Measurements from ENCODE around the gene TMTC2.
"Not testable (repeated sequence)": the region's sequence is repeated elsewhere in the genome, so short reads cannot be mapped to it uniquely, and the experiment has no call there.

The TMTC2 gene

DNA sequence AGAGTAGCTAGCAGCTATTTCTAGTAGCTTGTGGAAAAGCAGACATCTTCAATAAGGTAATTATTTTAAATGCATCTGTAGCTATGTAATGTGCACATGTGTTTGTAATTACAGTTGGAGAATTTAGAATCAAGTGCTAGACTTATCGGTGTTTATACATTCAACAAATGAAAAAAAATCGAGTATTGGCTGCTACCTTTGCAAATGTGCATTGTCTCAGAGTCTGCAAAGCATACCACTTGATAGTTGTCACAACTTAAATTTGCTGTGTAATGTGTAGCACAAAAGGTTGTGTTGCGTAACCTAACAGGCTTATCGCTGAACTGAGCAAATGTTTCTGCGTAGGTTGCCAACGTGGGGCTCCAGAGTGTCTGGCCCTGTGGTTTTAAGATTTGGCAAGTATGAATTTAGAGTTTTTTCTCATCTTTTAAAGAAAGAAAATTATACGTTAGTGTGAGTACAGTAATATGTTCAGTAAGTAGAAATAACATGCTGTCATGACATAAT, 44.3 kb downstream of the TMTC2 start:
- no peak for FAIRE-seq

DNA sequence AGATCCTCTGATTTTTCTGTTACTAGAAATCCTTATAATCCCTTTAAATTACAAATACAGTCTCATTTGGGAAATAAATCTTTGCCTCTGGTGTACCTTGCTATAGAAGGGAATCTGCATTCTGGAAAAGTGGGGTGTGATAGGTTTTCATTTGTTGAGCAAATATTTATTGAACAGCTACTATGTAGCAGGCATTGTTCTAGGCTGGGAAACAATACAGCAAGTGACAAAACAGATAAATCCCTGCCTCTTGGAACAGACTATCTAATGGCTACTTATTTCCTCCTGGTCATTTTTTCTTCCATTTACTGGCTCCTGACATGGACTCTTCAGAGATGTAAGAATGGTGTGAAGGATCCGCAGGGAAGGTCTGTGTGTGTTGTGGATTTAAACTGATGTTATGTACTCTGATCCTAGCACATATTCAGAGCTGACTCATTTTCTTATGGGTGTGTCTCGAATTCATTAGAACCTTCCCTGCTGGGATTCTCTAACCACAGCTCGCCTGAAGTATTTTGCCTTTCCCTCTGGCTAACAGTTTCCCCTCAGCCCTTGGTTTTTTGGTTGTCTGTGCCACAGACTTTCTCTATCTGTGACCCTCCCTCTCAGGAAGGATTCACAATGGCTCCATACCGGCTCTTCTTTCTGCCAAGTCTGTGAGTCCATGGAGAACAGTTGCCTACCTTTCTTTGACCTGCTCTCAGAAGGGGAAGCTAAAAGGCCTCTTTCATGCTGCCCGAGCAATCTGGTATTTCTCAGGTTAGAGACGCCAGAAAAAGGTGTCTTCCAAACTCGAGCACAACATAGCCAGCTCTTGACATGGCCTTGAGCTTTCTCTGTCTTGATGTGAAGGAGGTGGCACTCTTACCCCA, 53.7 kb downstream of the TMTC2 start:
- FAIRE-seq: no peak

DNA sequence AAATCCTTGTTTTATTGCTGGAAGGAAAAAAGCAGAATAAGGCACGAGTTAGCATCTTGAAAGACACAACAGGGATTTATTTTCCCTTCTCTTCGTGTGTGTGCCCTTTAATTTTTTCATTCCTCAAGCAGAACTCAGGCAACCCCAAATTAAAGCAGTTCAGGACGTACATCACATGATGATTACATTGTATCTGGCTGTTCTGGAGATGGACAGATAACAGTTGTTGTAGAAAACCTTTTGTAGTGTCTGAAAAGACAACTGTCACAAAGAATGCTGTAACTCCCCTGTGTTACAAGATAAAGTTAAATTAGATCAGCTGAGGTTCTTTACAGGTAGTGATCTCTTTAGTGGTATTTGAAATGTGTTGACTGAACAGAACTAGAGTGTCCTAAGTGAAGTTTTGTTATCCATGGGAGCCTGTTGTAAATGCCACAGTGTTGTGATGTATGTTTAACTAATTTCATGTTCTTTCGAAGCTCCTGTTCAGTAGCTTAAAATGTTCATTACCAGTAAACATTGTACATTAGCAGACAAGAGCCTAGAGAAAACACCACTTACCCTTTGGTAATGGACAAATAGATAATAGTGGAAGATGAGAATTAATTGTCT, 58.5 kb downstream of the TMTC2 start:
- FAIRE-seq: peak; percentile 83

DNA sequence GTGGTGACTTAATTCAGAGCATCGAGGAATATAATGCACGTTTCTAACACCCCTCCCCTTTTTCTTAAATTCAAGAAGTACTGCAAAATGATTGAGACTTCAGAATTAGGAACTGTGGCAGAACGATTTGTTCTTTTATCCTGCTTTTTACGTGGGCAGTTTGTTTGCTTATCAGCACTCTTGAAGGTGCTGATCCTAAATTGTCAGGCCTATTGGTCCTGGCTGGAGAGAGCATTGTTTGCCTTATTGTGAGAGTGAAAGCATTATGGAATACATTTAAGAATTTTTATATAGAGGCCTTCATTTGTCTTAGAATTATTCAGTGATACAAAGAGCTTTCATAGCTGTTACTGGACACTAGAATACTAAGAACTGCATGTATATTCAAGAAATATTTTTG, 59.1 kb downstream of the TMTC2 start:
- no peak for FAIRE-seq

DNA sequence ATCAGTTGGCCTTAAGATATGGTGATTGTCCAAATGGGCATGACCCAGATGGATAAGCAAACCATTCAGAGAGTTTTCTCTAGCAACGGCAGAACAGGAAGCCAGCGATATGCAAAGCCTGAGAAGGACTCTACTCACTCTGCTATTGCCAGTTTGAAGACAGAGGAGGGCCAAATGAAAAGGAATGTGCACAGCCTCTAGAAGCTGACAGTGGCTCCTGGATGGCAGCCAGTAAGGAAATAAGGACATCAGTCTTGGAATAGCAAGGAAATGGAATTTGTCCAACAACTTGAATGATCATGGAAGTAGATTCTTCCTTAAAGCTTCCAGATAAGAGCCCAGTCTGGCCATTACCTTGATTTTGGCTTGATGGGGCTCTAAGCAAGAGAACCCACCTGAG, 60.0 kb downstream of the TMTC2 start:
- FAIRE-seq: no peak

DNA sequence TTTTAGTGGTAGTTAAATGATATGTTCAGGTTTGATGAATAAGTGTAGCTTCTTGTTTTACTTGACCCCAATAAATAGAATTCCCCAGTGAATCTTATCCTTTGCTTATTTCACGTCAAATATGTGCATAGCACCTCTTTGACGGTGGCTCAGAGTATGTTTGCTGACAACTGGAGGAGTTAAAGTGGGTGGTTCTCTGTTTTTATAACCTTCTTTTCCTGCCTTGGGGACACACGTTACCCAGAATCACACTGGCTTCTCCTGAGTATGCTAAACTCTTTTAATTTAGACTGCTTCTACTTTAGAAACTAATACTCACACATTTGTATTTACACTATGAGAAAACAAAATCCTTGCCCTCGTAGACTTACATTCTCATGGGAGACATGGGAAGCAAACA, 62.3 kb downstream of the TMTC2 start:
- no peak for FAIRE-seq

DNA sequence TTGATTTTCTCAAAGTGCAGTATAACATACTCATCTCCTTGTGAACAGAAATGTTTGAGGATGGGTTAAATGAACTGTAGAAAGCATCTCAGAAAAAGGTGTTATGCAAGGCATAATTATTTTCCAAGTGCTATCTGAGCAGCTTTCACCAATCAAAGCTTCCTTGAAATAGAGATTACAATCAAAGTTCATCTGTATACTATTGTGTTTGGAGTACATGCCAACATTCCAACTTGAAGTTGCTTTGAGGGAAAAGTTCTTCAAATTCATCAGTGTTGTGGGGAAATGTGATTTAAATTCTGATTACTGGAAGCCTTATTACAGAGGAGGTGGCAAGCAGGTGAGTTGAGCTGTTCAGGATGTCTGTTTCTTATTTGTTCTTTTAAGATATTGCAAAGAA, 68.2 kb downstream of the TMTC2 start:
- FAIRE-seq: no peak

DNA sequence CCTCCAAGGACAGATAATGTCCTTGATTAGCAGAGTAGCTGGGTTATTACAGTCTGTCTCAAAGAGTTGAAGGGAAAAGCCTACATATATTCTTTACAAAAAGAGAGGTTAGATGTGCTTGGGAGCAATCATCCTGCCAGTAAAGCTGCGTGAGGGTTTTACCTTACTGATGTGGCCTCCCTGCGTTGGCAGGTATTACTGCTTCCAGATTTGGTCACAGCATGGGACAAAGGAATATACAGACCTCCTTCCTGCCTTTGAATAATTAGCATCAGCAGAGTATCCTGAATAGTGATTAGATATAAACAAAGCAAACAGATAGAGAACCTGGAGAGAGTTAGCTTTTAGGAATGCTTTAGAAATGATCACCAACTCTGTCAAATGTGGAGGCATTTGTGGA, 69.6 kb downstream of the TMTC2 start:
- FAIRE-seq: no peak

DNA sequence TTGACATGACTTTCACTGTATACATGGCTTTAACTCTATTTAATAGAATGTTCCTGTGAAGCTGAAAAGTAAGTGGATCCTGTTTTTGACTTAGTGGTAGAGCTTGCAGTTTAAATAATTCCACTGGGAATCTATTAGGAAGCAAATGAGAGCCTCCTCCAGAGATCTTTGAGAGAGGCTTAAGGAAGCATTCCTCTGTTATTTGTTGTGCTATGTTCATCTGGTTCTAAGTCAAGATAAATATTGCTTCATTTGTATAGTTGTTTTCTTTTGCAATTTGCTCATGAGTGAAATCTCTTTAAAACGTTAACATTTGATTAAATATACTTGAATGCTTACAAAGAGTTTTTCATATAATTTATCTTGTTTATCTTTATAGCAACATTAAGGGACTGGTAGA, 70.4 kb downstream of the TMTC2 start:
- FAIRE-seq: no peak

DNA sequence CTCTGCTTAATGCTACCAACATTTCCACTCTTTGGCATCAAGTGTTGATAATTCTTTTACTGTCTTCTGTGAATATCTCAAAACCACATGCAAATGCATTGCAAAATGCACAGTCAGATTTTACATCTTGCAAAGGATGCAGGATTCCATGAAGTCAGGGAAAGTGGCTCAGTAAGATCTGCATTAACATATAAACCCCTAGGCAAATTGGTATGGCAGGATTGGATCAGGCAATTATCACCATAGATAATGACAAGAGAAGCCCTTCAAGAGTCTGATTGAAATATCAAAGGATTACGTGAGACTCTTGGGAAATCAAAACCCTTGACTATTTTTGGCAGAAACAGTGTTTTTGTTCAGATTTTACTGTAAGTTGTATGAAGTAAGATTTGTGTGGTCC, 71.0 kb downstream of the TMTC2 start:
- no peak for FAIRE-seq

DNA sequence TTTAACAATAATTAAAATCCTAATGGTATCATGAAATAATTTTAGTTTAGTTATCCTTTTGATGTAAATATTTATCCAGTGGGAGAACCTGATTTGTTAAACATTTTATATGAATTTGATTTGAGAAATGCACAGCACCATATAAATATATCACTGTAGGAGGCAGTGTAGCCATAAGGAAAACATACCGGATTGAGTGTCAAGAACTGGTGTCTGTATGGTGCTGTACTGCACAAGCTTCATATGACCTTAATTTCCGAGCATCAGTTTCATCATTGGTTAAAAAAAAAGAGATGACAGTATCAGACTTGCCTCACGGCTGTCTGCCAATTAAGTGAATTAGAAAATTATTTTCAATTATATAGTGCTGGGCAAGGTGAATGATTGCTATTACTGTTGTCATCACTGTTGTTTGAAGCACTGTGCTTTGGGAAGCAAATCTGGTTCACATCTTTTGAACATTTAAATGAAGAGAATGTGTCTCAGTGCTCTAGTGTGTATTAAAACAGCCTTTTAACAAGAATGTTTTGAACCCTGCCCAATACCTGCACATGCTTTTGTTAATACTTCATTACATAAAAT, 72.1 kb downstream of the TMTC2 start:
- FAIRE-seq: no peak

DNA sequence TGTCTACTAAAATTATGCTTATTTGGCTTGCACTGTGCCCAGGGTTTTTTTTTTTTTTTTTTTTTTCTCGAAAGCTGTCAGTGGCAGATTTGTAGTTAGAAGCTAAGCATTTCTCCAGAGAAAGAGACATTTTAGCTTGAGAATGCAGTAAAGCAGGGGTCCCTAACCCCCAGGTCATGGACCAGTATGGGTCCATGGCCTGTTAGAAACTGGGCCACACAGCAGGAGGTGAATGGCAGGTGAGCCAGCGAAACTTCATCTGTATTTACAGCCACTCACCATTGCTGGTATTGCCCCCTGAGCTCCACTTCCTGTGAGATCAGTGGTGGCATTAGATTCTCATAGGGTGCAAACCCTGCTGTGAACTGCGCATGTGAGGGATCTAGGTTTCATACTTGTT, 73.7 kb downstream of the TMTC2 start:
- no peak for FAIRE-seq

DNA sequence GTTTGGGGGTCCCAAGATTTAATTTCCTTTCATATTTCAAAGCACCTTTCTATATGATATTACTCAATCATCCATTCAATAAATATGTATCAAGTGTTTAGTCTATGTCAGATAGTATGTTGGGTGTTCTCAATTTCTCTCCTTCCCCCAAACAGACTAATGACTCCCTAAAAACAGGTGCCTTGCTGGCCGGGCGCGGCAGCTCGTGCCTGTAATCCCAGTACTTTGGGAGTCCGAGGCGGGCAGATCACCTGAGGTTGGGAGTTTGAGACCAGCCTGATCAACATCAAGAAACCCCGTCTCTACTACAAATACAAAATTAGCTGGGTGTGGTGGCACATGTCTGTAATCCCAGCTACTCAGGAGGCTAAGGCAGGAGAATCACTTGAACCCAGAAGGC, 78.5 kb downstream of the TMTC2 start:
- not testable (repeated sequence) for FAIRE-seq

DNA sequence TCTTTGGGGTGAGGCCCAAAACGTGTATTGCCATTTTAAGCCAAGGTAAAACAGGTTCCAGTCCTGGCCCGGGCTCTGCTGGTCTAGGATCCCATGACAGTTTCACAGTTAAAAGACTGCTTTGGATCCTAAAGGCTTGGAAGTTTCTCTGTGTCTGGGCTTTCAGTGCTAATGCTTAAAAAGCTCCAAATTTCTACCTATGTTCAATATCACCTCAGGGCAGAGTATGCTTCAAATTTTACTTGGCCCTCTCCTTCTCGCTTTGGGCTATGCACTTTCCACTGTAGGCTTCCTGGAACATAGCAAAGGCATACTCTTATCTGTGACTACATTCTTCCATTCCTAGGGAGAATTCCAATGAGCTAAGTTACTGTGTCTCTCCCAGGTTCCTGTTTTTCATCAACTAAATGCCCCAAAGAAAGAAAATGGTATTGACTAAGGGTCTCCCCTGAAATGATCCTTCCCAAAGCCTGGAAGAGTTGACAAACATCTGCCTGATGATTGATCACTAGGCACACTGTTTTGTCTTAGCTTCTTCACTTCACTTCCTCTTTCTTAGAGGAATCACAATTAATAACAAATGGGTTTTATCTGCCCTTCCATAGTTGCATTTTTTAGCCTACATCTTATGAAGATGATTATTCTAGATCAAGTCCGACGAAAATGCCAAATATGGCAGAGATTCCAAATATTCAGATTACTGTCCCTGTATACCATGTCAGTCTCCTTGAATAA, 79.4 kb downstream of the TMTC2 start:
- no peak for FAIRE-seq

DNA sequence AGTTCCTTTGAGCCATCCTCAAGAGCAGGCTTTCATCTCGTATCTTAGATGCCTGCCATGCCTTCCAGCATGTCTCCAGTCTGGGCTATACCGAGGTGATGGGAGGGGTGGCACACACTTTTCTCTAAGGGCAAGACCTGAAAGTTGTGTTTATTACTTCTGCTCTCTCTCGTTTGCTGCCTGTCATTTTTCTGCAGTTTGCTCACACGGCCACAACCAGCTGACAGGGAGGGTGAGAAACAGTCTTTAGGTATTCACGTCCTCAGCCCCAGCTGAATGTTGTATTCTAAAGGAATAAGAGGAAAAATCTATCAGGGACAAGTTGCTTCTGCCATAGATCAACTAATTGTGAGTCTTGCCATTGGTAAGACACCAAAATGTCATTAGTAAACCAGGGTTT, 88.0 kb downstream of the TMTC2 start:
- FAIRE-seq: no peak

DNA sequence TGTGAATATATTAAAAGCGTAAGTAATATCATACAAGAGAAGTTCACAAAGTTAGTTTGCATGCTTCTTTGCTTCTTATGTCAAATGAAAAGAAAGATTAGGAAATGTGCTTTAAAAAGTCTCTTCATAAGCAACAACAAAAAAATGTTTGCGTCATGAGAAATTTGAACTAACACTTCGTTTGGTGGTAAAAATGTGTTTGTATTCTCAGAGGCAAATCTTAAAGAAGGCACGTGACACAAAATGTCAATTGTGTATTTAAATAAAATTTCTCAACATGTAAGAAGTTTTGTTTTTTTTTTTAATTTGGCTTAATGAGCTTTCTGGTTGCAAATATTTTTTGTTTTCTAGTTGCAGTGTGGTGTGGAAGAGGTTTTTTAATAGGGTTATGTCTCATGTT, 93.8 kb downstream of the TMTC2 start:
- FAIRE-seq: no peak

DNA sequence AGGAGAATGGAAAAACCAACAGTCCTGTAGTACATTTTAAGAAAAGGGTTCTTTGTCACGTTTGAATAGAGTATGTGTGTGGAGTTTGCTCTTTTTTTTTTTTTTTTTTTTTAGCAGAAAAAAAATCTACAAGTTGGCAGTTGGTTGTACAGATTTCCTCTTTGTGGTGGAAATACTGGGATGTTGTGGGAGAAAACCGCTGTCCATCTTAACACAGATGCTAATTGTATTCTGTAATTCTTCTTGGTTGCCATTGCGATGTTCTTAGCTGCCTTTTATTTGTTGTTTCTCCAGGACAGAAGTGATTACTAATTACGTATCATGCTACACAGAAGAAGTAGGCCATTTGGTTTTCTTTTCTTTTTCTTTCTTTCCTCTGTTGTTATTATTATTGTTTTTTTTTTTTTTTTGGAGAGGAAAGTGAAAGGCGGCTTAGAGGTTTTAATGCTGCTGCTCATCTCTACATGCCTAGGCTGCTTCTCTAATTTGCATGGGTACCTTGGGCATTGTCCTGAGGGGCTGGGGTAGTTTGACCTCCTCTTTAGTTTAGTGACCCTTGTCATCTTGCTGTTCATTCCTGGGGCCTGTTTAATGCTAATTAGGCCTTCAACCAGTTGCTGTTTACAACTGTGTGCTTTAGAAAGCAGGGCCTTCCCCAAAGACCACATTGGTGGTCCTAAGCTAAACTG, 94.7 kb downstream of the TMTC2 start:
- no peak for FAIRE-seq

DNA sequence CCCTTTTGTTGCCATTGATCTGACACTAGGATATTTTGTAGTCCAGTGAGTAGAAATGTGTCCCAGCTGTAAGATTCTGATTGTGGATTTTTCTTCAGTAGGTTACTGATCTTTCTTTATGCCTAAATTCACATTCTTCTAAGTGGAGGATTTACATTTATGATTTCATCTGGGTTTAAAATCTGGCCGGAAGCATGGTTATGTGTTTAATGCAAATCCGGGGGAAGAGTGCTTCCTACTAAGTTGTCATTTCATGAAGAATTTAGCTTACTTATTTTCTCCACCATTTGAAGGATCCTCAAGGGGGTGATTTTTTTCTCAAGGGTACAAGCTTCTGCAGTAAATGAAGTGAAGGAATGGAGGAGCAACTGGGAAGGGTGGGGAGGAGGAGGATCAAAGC, 96.7 kb downstream of the TMTC2 start:
- no peak for FAIRE-seq

DNA sequence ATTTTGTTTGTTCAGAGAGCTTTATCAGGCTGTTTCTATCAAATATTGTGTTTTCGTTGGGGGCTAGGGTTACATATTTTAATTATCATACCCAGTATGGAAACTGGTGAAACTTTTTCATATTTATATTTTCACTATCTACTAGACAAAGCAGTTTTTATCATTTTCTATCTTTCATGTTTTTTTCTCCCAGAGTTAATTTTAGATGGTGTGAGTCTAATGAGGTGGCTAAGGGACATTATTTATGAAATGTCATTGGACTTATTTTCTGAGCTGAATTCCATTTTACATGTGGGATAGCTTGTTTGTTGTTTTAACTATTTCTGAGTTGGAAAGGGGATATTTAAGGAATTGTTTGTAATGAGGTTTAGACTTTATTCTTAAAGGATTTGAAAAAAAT, 100.3 kb downstream of the TMTC2 start:
- no peak for FAIRE-seq

DNA sequence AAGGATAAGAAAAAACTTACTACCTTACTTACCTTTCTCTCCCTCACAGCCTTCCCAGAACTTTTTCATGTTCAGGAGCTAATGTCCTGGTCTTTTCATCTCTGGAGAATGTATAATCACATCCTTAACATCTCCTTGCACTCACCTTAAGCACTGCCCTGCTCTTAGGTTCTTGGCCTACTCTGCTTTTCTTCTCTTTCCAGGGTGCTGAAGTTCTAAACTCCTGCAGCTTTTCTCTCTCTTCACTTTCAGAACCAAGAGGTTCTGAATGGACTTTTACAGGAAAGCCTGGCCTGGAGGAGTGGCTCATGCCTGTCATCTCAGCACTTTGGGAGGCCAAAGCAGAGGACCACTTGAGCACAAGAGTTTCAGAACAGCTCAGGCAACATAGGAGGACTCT, 101.9 kb downstream of the TMTC2 start:
- FAIRE-seq: no peak

DNA sequence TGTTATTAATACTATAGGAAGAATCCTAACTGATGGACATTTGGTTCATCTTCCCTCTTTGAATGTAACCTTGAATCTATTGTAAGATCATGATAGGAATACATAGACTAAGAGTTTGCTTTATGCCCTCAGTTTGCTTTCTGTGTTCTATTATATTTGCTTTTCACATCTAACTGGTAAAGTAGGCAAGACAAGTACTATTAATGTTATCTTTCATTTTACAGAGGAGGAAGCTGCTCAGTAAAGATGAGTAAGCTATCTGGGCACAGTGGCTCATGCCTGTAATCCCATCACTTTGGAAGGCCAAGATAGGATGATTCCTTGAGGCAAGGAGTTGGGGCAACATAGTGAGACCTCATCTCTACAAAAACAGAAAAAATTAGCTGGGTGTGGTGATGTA, 103.0 kb downstream of the TMTC2 start:
- FAIRE-seq: no peak

DNA sequence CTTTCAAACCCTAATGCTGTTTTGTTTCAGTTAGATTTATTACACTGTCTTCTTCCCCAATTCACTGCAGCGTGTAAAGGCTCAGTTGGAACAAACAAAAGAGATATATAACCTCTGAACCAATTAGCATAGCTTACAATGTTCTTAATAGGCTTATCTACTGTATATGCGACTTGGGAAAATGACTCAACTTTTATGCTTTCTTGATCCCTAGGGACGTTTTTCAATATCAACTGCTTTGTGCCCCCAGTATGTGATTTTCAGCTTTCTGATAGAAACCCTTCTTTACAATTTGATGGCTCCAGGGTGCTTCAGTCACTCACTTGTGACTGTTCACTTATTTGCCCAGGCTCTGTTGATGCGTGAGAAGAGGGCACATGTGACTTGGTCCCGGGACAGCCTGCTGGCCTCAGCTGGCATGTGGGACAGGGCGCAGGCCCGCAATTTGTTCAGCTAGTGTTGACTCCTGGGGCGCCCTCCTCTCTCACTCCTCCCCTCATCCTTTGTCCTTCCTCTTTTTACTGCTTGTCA, 107.1 kb downstream of the TMTC2 start:
- FAIRE-seq: no peak

DNA sequence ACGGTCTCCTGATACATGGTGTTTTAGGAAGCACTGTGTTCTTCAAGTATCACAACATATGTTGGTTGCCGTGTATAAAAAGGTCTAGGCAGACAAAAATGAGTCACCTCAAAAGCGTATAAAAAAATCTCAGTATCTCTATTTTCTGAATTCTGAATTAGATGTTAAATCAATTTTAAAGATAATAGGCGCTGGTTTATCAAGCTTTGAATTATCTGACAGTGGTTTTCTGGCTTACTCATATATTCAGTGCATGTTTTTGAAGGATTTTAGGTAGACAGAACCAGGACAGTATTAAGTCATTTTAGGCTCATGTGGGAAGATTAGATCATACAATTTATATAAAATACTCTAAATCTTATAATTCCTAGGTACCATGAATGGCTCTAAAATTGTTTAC, 110.8 kb downstream of the TMTC2 start:
- no peak for FAIRE-seq
